IMR-90 (cell line): ENCODE results near the gene ACP4.

Experiments used
- BHLHE40 ChIP-seq: fragments of 150-350 bp; IDR thresholded peaks from 2 replicates; pipeline ENCODE4 v1.6.1; 2016; ENCODE audit warnings: mild to moderate bottlenecking, low read depth, low read length
- FOS ChIP-seq: fragments of 150-350 bp; IDR thresholded peaks from 2 replicates; pipeline ENCODE4 v1.6.1; 2016; ENCODE audit warnings: low read depth, low read length
- MXI1 ChIP-seq: IDR thresholded peaks from 2 replicates; pipeline ENCODE4 v1.6.1; 2012; ENCODE audit warnings: low read depth, mild to moderate bottlenecking, low read length, moderate library complexity, borderline replicate concordance
- POLR2A ChIP-seq: IDR thresholded peaks from 2 replicates; pipeline ENCODE4 v1.6.1; 2012; ENCODE audit warnings: mild to moderate bottlenecking, low read depth, low read length
- RAD21 ChIP-seq: IDR thresholded peaks from 2 replicates; pipeline ENCODE4 v1.6.1; 2012; ENCODE audit warnings: low read length, improper control_type of control experiment
- TF ChIP-seq, protein P1 (sequence below): conservative IDR thresholded peaks from 2 replicates; pipeline ENCODE4 v1.5.1; 2012; ENCODE audit warnings: mild to moderate bottlenecking, low read depth, low read length, improper control_type of control experiment
- TF ChIP-seq, protein P2 (sequence below): fragments of 150-350 bp; IDR thresholded peaks from 2 replicates; pipeline ENCODE4 v1.6.1; 2017; ENCODE audit warnings: mild to moderate bottlenecking, antibody characterized with exemption, low read length, low read depth

DNA sequence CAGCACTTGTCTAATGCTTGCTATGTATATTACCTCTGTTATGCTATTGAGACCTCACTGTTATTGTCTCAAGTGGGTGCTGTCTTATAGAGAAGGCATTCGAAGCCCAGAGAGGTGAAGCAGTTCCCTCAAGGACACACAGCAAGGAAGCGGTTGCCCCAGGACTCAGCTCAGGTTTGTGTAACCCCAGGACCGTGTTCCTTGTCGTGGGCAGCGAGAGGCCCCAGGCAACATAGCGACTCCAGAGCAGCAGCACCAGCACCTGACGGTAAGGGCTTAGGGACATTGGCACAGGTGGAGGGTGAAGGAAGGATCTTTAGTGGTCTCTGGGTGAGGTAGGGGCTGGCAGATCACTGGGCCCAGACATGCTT is 40.8 kb downstream of the ACP4 start:
- TF ChIP-seq POLR2A (no peak), RAD21 (no peak), BHLHE40 (no peak), MXI1 (no peak), FOS (no peak)
- TF ChIP-seq, protein P1, sequence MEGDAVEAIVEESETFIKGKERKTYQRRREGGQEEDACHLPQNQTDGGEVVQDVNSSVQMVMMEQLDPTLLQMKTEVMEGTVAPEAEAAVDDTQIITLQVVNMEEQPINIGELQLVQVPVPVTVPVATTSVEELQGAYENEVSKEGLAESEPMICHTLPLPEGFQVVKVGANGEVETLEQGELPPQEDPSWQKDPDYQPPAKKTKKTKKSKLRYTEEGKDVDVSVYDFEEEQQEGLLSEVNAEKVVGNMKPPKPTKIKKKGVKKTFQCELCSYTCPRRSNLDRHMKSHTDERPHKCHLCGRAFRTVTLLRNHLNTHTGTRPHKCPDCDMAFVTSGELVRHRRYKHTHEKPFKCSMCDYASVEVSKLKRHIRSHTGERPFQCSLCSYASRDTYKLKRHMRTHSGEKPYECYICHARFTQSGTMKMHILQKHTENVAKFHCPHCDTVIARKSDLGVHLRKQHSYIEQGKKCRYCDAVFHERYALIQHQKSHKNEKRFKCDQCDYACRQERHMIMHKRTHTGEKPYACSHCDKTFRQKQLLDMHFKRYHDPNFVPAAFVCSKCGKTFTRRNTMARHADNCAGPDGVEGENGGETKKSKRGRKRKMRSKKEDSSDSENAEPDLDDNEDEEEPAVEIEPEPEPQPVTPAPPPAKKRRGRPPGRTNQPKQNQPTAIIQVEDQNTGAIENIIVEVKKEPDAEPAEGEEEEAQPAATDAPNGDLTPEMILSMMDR = no peak
- TF ChIP-seq, protein P2, sequence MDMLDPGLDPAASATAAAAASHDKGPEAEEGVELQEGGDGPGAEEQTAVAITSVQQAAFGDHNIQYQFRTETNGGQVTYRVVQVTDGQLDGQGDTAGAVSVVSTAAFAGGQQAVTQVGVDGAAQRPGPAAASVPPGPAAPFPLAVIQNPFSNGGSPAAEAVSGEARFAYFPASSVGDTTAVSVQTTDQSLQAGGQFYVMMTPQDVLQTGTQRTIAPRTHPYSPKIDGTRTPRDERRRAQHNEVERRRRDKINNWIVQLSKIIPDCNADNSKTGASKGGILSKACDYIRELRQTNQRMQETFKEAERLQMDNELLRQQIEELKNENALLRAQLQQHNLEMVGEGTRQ = no peak
